NB4 (cell line): ENCODE results near the gene IQGAP3.

Source experiments
- CTCF ChIP-seq: IDR thresholded peaks from one replicate; pipeline ENCODE4 v1.5.1; 2012; ENCODE audit warnings: low read depth, low read length
- MYC ChIP-seq: IDR thresholded peaks from 2 replicates; pipeline ENCODE4 v1.6.1; 2011; ENCODE audit warnings: low read depth, low read length
- POLR2A ChIP-seq: IDR thresholded peaks from 2 replicates; pipeline ENCODE4 v1.6.1; 2011; ENCODE audit warnings: mild to moderate bottlenecking; ENCODE audit not compliant: insufficient read length; ENCODE audit errors: extremely low read depth

GRCh38 chr1:156502391-156502893 lies 69.9 kb downstream of the IQGAP3 start:
- TF ChIP-seq CTCF: no peak
- TF ChIP-seq POLR2A: no peak
- no peak for TF ChIP-seq MYC
